GM23338 (cell line): ENCODE results near the gene WDR62. TPM values are rescaled to one million over a fixed set of nuclear protein-coding genes. Genes with fewer than 3 reads are reported as not detected.

Source experiments
- ATAC-seq: fragments of 200-7000 bp; cut with Tn5 transposase; 3 replicates; pipeline ENCODE4 v1.9.1; 2020
- DNase-seq: peaks from one replicate; pipeline ENCODE4 v3.0.0-alpha.2; 2015; ENCODE audit warnings: low spot score
- H2AFZ ChIP-seq: fragments of 200-600 bp; sonication (generic); 2 replicates; pipeline ENCODE4 v1.8.0; 2016; ENCODE audit warnings: antibody characterized with exemption, mild to moderate bottlenecking, moderate library complexity
- H3F3A ChIP-seq: fragments of 200-600 bp; sonication (generic); replicated peaks from 2 replicates; pipeline ENCODE4 v1.8.0; 2017; ENCODE audit warnings: antibody characterized with exemption, mixed run types, low read depth
- H3K27ac ChIP-seq: fragments of 200-600 bp; sonication (generic); 2 replicates; pipeline ENCODE4 v1.6.1; 2016; ENCODE audit warnings: low read depth
- H3K27me3 ChIP-seq: fragments of 200-600 bp; sonication (generic); 2 replicates; pipeline ENCODE4 v1.8.0; 2016; ENCODE audit warnings: mild to moderate bottlenecking, mixed run types, moderate library complexity; ENCODE audit not compliant: insufficient read depth
- H3K36me3 ChIP-seq: fragments of 200-600 bp; sonication (generic); 2 replicates; pipeline ENCODE4 v1.8.0; 2016; ENCODE audit warnings: mild to moderate bottlenecking; ENCODE audit not compliant: insufficient read depth
- H3K4me1 ChIP-seq: fragments of 200-600 bp; sonication (generic); 2 replicates; pipeline ENCODE4 v1.8.0; 2016; ENCODE audit warnings: mild to moderate bottlenecking, moderate library complexity; ENCODE audit not compliant: insufficient read depth
- H3K4me2 ChIP-seq: fragments of 200-600 bp; sonication (generic); 2 replicates; pipeline ENCODE4 v1.7.1; 2017; ENCODE audit warnings: mixed run types
- H3K4me3 ChIP-seq: fragments of 200-600 bp; sonication (generic); 2 replicates; pipeline ENCODE4 v1.6.1; 2016; ENCODE audit warnings: mixed run types
- H3K79me2 ChIP-seq: fragments of 200-600 bp; sonication (generic); replicated peaks from 2 replicates; pipeline ENCODE4 v1.8.0; 2017; ENCODE audit warnings: mild to moderate bottlenecking; ENCODE audit not compliant: insufficient read depth
- H3K9me2 ChIP-seq: fragments of 200-600 bp; sonication (generic); 2 replicates; pipeline ENCODE4 v1.8.0; 2017; ENCODE audit not compliant: insufficient read depth
- H4K20me1 ChIP-seq: fragments of 200-600 bp; sonication (generic); replicated peaks from 2 replicates; pipeline ENCODE4 v1.8.0; 2017; ENCODE audit warnings: mild to moderate bottlenecking; ENCODE audit not compliant: insufficient read depth
- H3K27ac Mint-ChIP-seq: 2 replicates; pipeline ENCODE4 v1.8.0; 2020; ENCODE audit warnings: inconsistent platforms, mild to moderate bottlenecking, moderate library complexity, mixed read lengths
- H3K27me3 Mint-ChIP-seq: 3 replicates; pipeline ENCODE4 v1.8.0; 2022; ENCODE audit warnings: low read depth, mild to moderate bottlenecking, moderate library complexity, mixed read lengths, inconsistent platforms; ENCODE audit not compliant: insufficient read depth, poor library complexity
- H3K36me3 Mint-ChIP-seq: 3 replicates; pipeline ENCODE4 v1.8.0; 2021; ENCODE audit warnings: low read depth, mild to moderate bottlenecking, inconsistent platforms, moderate library complexity, mixed read lengths
- H3K4me1 Mint-ChIP-seq: 3 replicates; pipeline ENCODE4 v1.8.0; 2020; ENCODE audit warnings: mild to moderate bottlenecking, inconsistent platforms, mixed read lengths
- H3K4me3 Mint-ChIP-seq: 3 replicates; pipeline ENCODE4 v1.8.0; 2021; ENCODE audit warnings: moderate library complexity, mild to moderate bottlenecking, inconsistent platforms, mixed read lengths
- H3K9me3 Mint-ChIP-seq: 3 replicates; pipeline ENCODE4 v1.8.0; 2020; ENCODE audit warnings: moderate library complexity, mild to moderate bottlenecking, inconsistent platforms, mixed read lengths
- CREB1 ChIP-seq: fragments of 250-450 bp; sonication (Bioruptor Pico); IDR thresholded peaks from 2 replicates; pipeline ENCODE4 v1.5.0; 2020; ENCODE audit warnings: low read depth, mild to moderate bottlenecking, moderate library complexity
- EZH2 ChIP-seq: fragments of 200-600 bp; sonication (generic); IDR thresholded peaks from one replicate; pipeline ENCODE4 v1.8.0; 2017; ENCODE audit warnings: antibody characterized with exemption, mild to moderate bottlenecking, low read depth; ENCODE audit not compliant: unreplicated experiment
- NANOG ChIP-seq: IDR thresholded peaks from 2 replicates; pipeline ENCODE4 v1.6.1; 2016; ENCODE audit warnings: antibody characterized with exemption, borderline replicate concordance
- POLR2AphosphoS5 ChIP-seq: IDR thresholded peaks from 2 replicates; pipeline ENCODE4 v1.6.1; 2016; ENCODE audit warnings: antibody characterized with exemption, low read depth
- ZNF114 ChIP-seq: fragments of 250-450 bp; sonication (Bioruptor Pico); IDR thresholded peaks from 2 replicates; pipeline ENCODE4 v1.5.0; 2020; ENCODE audit warnings: mild to moderate bottlenecking, moderate library complexity
- ZNF331 ChIP-seq: fragments of 250-450 bp; sonication (Bioruptor Pico); IDR thresholded peaks from 2 replicates; pipeline ENCODE4 v1.5.0; 2020; ENCODE audit warnings: low read depth, mild to moderate bottlenecking, moderate library complexity
- polyA plus RNA-seq: library from polyadenylated mRNA; unstranded; fragments of >200 nt; fragmentation: Nextera tagmentation; extraction: Ambion mirVana; gene quantifications from 2 replicates; pipeline ENCODE4 v1.2.1, GENCODE V29; 2016
- total RNA-seq: library from RNA; depleted of rRNA; stranded (reverse); fragments of >200 nt; shearing (Covaris generic); gene quantifications from 2 replicates; pipeline ENCODE4 v1.2.3, GENCODE V29; 2014
- TF ChIP-seq, protein P1 (sequence below): fragments of 250-450 bp; sonication (Bioruptor Pico); IDR thresholded peaks from 2 replicates; pipeline ENCODE4 v1.5.0; 2020; ENCODE audit warnings: mild to moderate bottlenecking, moderate library complexity
- TF ChIP-seq, protein P2 (sequence below), 2 experiments: fragments of 200-600 bp in 1 of 2; sonication (generic) in 1 of 2; conservative IDR thresholded peaks; 2 replicates each; pipeline versions ENCODE4 v1.5.1 to v1.6.1; 2016 to 2017; ENCODE audit warnings: antibody characterized with exemption in 2 of 2, low read depth in 2 of 2, mild to moderate bottlenecking in 2 of 2, moderate library complexity in 1 of 2

Gene WDR62
- total and polyA plus RNA-seq, 2 experiments from 2014 or later: 14.1 to 45.4 TPM

DNA sequence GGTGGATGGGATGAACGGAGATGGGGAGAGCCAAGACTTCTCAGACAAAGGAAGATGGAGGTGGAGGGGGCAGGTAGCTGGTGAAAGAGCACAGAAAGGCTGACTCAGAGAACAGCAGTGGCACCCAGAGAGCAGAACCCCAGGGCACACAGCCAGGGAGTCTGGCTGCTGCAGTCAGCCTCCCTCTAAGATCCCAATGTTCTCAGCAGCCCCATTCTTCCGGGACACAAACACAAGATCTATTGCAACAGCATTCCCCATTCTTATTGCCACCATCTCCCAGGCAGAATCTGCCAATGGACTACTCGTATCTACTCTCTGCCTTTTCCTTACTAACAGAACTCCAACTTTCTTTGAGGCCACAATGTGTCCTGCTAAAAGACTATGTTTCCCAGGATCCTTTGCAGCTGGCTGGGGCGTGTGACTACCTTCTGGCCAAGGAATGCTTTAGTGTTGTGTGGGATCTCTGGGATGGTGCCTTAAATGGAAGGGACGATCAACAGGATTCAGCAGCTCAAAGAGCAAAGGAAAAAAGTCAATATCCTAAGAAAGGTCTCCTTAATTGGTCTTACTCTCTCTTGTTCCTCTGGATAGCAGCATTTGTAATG, 8.2 kb upstream of the WDR62 start:
- DNase-seq (peak; percentile 38), ATAC-seq (no peak)
- 0 out of 2 replicates have a peak, but pooled peaks cover 2% of the 10 kb centered on the region for H3K9me2 ChIP-seq
- no peak overlapping the region for H3K4me3 Mint-ChIP-seq
- TF ChIP-seq ZNF114 (no peak), CREB1 (CRISPR knock-in tag) (no peak), POLR2AphosphoS5 (no peak)
- no peak overlapping the region for H2AFZ ChIP-seq
- H3K27me3 ChIP-seq: no peaks in the 10 kb centered on the region
- H3K79me2 ChIP-seq: no peaks in the 10 kb centered on the region
- no peak overlapping the region for H3K4me3 ChIP-seq
- peaks cover 11% of the 10 kb centered on the region for H3K4me1 ChIP-seq
- H4K20me1 ChIP-seq: peaks cover 5% of the 10 kb centered on the region; the same call in 1 of the 2 replicates
- no peak overlapping the region for H3K27ac ChIP-seq
- H3K27me3 Mint-ChIP-seq: peaks cover 5% of the 10 kb centered on the region
- H3K27ac Mint-ChIP-seq: no peak overlapping the region
- 0 out of 3 replicates have a peak, but pooled peaks cover 3% of the 10 kb centered on the region for H3K36me3 Mint-ChIP-seq
- H3K4me1 Mint-ChIP-seq: peaks cover 18% of the 10 kb centered on the region
- 0 out of 2 replicates have a peak, but pooled peaks cover 5% of the 10 kb centered on the region for H3F3A ChIP-seq
- no peak overlapping the region for H3K4me2 ChIP-seq
- no peaks in the 10 kb centered on the region for H3K36me3 ChIP-seq
- H3K9me3 Mint-ChIP-seq: no peaks in the 10 kb centered on the region; the same call in 2 of the 3 replicates

DNA sequence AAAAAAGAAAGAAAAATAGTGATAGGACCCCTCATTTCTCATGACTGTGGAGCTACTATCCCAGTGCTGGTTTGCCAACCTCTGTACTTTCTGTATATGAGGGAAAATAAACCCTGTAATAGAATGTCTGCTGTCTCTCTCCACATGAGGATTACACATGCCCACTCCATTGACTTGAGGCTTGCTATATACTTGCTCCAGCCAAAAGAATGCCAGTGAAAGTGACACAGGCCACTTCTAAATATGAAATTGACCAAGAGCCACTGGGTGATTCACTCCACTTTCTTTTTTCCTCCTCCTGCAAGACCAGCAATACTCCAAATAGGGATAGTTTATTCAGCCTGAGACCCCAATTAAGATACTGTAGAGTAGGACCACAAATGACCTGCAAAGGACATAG, 6.9 kb upstream of the WDR62 start:
- 0 out of 2 replicates have a peak, but pooled peaks cover 2% of the 10 kb centered on the region for H3F3A ChIP-seq
- H3K36me3 ChIP-seq: no peaks in the 10 kb centered on the region; the same call in 1 of the 2 replicates
- peaks cover 6% of the 10 kb centered on the region; the same call in 1 of the 2 replicates for H3K4me1 ChIP-seq
- peaks cover 5% of the 10 kb centered on the region; the same call in 1 of the 2 replicates for H4K20me1 ChIP-seq
- H3K4me3 Mint-ChIP-seq: no peak overlapping the region
- H3K36me3 Mint-ChIP-seq: 0 out of 3 replicates have a peak, but pooled peaks cover 3% of the 10 kb centered on the region
- H3K27me3 ChIP-seq: no peaks in the 10 kb centered on the region
- H2AFZ ChIP-seq: no peak overlapping the region
- ATAC-seq (no peak), DNase-seq (no peak)
- peaks cover 12% of the 10 kb centered on the region for H3K4me1 Mint-ChIP-seq
- H3K9me3 Mint-ChIP-seq: no peaks in the 10 kb centered on the region; the same call in 2 of the 3 replicates
- no peak overlapping the region for H3K27ac Mint-ChIP-seq
- no peak overlapping the region for H3K27ac ChIP-seq
- peaks cover 4% of the 10 kb centered on the region for H3K27me3 Mint-ChIP-seq
- no peak overlapping the region for H3K4me3 ChIP-seq
- H3K79me2 ChIP-seq: peaks cover 6% of the 10 kb centered on the region; the same call in 1 of the 2 replicates
- H3K9me2 ChIP-seq: 0 out of 2 replicates have a peak, but pooled peaks cover 2% of the 10 kb centered on the region
- no peak overlapping the region for H3K4me2 ChIP-seq
- no peak for TF ChIP-seq ZNF331
- TF ChIP-seq POLR2AphosphoS5: no peak
- TF ChIP-seq NANOG: no peak
- TF ChIP-seq, protein P1, sequence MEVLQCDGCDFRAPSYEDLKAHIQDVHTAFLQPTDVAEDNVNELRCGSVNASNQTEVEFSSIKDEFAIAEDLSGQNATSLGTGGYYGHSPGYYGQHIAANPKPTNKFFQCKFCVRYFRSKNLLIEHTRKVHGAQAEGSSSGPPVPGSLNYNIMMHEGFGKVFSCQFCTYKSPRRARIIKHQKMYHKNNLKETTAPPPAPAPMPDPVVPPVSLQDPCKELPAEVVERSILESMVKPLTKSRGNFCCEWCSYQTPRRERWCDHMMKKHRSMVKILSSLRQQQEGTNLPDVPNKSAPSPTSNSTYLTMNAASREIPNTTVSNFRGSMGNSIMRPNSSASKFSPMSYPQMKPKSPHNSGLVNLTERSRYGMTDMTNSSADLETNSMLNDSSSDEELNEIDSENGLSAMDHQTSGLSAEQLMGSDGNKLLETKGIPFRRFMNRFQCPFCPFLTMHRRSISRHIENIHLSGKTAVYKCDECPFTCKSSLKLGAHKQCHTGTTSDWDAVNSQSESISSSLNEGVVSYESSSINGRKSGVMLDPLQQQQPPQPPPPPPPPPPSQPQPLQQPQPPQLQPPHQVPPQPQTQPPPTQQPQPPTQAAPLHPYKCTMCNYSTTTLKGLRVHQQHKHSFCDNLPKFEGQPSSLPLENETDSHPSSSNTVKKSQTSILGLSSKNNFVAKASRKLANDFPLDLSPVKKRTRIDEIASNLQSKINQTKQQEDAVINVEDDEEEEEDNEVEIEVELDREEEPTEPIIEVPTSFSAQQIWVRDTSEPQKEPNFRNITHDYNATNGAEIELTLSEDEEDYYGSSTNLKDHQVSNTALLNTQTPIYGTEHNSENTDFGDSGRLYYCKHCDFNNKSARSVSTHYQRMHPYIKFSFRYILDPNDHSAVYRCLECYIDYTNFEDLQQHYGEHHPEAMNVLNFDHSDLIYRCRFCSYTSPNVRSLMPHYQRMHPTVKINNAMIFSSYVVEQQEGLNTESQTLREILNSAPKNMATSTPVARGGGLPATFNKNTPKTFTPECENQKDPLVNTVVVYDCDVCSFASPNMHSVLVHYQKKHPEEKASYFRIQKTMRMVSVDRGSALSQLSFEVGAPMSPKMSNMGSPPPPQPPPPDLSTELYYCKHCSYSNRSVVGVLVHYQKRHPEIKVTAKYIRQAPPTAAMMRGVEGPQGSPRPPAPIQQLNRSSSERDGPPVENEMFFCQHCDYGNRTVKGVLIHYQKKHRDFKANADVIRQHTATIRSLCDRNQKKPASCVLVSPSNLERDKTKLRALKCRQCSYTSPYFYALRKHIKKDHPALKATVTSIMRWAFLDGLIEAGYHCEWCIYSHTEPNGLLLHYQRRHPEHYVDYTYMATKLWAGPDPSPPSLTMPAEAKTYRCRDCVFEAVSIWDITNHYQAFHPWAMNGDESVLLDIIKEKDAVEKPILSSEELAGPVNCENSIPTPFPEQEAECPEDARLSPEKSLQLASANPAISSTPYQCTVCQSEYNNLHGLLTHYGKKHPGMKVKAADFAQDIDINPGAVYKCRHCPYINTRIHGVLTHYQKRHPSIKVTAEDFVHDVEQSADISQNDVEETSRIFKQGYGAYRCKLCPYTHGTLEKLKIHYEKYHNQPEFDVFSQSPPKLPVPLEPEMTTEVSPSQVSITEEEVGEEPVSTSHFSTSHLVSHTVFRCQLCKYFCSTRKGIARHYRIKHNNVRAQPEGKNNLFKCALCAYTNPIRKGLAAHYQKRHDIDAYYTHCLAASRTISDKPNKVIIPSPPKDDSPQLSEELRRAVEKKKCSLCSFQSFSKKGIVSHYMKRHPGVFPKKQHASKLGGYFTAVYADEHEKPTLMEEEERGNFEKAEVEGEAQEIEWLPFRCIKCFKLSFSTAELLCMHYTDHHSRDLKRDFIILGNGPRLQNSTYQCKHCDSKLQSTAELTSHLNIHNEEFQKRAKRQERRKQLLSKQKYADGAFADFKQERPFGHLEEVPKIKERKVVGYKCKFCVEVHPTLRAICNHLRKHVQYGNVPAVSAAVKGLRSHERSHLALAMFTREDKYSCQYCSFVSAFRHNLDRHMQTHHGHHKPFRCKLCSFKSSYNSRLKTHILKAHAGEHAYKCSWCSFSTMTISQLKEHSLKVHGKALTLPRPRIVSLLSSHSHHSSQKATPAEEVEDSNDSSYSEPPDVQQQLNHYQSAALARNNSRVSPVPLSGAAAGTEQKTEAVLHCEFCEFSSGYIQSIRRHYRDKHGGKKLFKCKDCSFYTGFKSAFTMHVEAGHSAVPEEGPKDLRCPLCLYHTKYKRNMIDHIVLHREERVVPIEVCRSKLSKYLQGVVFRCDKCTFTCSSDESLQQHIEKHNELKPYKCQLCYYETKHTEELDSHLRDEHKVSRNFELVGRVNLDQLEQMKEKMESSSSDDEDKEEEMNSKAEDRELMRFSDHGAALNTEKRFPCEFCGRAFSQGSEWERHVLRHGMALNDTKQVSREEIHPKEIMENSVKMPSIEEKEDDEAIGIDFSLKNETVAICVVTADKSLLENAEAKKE (CRISPR knock-in tag): no peak
- TF ChIP-seq EZH2: no peak
- TF ChIP-seq, protein P2, sequence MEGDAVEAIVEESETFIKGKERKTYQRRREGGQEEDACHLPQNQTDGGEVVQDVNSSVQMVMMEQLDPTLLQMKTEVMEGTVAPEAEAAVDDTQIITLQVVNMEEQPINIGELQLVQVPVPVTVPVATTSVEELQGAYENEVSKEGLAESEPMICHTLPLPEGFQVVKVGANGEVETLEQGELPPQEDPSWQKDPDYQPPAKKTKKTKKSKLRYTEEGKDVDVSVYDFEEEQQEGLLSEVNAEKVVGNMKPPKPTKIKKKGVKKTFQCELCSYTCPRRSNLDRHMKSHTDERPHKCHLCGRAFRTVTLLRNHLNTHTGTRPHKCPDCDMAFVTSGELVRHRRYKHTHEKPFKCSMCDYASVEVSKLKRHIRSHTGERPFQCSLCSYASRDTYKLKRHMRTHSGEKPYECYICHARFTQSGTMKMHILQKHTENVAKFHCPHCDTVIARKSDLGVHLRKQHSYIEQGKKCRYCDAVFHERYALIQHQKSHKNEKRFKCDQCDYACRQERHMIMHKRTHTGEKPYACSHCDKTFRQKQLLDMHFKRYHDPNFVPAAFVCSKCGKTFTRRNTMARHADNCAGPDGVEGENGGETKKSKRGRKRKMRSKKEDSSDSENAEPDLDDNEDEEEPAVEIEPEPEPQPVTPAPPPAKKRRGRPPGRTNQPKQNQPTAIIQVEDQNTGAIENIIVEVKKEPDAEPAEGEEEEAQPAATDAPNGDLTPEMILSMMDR (conservative IDR thresholded peaks at IDR 0.05; ENCODE audit: low read depth in 2 of 2): no peak
- no peak for TF ChIP-seq ZNF114
